HG03175 (cell line): Measurements from ENCODE around the gene OR2M5.

Experiments used
- ATAC-seq: cut with Tn5 transposase; IDR thresholded peaks from one replicate; pipeline ENCODE4 v1.9.1; 2021; ENCODE audit warnings: mild to moderate bottlenecking, moderate library complexity; ENCODE audit not compliant: unreplicated experiment

The OR2M5 gene, protein sequence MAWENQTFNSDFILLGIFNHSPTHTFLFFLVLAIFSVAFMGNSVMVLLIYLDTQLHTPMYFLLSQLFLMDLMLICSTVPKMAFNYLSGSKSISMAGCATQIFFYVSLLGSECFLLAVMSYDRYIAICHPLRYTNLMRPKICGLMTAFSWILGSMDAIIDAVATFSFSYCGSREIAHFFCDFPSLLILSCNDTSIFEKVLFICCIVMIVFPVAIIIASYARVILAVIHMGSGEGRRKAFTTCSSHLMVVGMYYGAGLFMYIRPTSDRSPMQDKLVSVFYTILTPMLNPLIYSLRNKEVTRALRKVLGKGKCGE

DNA sequence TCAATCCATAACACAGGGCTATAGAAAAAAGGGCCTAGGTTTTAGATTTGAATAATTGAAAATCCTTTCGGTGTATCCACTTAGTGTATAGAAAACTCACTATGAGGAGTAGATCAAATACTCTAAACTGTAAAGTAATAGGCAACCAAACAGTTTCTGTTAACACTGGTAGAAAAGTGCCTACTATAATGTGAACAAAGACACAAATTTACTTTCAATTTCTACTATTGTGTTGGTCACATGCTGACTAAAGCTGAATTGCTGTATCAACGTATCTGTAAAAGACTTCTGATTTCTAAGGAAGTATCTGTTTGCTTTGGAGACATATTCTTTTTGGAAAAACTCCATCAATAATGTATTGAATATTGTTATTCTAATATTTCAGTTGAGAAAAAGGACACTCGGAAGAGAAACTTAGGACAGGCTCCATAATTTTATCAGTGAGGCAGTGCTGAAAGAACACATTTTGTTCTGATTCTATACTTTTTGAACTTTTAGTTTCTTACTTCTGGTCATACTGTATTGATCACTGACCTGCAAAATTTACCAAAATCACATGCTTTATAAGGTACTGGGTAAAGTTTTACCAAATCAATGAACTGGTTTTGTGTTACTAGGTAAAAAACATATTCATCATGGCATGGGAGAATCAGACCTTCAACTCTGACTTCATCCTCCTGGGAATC is at the start of gene OR2M5:
Gene OR2M5 (plus strand): TSS at position 636 of the 686 bp plus-strand sequence. CDS start 0 bp downstream, at position 636.
- ATAC-seq = no peak

DNA sequence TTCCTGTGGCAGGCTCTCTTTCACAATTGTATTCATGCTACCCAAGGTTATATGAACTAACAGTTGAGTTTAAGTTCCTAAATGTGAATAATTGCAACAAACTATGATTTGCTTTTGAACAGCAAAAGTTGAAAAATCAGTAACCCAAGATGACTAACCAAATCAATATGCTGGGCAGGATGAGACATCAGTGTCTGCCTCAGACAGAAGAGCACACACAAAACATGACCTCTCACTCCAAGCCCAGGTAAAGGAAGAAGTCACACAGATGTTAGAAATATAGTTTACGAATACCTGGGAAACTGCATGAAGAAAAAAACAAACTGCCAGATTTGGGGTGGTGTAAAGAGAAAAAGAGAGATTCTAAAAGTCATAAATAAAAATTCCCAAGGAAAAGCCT is 46.4 kb upstream of the OR2M5 start:
- no peak for ATAC-seq

DNA sequence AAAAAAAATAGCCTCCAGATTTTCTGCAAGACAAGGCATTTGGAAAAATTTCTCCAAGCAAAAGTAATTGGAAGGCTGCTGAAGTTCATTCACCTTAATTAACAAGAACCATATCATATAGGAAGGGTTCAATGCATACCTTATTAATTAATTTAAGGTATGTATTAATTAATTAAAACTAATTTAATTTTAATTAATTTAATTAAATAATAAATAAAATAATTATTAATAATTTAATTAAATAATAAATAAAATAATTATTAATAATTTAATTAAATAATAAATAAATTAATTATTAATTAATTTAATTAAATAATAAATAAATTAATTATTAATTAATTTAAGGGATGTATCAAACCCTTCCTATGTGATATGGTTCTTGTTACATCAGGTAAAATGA is 42.1 kb upstream of the OR2M5 start:
- ATAC-seq = no peak

DNA sequence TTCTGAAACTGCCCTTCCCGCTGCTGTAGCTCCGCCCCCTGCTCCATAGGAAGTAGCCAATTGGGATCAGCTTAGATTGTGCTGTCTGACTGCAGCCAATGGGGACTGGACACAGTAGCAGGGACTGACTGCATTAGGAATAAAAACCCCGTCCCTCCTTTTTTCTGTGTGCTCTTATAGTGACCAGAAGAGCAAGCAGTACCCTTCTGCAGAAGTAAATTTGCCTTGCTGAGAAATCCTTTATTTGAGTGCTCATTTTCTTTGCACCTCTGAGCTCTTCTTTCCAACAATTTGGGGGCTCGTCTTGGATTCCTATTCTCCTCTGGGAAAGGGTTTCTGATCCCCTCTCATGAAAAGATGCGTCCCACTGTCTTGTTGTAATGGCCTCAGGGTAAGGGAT is 33.8 kb upstream of the OR2M5 start:
- ATAC-seq = no peak

DNA sequence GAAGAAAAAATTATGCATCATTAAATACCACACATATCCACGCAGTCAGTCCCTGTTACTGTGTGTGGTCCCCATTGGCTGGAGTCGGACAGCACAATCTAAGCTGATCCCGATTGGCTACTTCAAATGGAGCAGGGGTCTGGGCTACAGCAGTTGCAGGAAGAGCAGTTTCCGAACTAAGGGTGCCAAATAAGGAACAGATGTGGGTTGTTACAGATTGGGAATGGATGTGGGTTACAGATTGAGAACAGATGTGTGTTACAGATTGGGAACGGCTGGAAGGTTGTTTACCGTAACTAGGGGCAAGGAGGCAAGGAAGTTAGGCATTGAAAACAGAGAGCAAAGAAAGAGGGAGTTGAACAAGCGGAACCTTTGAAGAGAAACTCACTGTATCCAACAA is 30.1 kb upstream of the OR2M5 start:
- ATAC-seq = no peak

DNA sequence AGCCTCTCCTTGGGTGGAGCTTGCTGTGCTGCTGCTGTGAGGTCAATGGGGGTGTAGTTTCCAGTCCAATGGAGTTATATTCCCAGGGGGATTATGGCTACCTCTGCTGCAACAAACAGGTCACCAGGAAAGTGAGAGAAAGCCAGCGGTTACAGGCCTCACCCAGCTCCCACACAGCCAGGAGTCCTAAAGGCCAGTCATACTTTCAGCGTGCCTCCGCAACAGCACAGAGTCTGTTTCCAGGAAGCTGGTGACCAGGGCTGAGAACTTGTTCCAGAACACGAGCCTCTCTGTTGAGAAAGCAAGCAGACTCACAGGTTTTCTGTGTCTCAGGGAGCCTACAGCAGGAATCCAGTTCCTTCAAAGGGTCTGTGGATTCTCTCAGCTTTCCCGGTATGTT is 17.3 kb upstream of the OR2M5 start:
- ATAC-seq = no peak

DNA sequence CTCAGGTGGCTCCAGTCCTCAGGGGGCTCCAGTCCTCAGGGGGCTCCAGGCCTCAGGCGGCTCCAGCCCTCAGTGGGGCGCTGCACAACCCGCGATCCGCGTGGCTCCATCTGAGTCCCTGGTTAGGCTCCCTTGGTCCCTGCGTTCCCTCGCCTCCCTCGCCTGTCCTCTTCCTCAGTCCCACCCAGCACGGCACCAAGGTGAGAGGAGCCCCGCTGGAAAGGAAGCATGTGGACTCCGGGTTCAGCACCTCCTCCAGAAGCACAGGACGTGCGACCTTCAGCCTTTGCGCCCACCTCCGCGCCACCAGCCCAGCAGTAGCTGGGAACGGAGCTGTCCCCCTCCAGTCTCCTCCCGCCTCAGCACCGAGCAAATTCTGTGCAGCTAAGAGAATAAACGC is 8.1 kb upstream of the OR2M5 start:
- no peak for ATAC-seq

DNA sequence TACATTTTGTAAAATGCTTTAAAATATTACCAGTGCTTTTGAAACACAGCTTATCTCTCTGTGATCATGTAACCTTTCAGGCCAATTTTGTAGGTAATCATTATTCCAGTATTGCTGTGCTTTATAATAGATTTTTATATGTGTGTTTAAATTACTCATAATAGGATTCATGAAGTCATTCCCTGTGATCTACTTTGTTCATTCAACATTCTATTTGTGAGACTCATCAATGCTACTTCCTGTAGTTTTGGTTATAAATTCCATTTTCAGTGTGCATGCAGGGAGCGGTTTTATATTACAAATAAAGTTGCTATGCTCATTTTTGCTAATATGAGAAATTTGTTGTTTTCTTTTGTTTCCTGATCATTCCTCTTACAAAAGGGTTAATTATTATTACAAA is 4.1 kb upstream of the OR2M5 start:
- ATAC-seq = no peak

DNA sequence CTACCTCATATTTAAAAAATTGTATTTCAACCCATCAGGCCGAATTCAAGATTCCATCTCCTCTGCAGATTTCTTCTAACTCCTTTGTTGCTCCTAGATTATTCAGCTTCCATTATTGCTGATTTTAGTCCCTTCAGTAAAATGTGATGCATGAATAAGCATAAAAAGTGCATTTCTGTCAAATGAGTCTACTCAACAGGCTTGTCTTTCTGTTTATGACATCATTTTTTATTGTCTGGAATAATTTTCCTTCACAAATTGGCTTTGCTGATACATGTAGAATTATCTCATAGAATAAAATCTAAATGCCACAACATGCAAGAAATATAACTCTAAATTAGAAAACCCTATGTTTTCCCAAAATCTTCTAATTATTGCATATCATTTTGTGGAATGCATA is 1.6 kb upstream of the OR2M5 start:
- ATAC-seq = no peak

DNA sequence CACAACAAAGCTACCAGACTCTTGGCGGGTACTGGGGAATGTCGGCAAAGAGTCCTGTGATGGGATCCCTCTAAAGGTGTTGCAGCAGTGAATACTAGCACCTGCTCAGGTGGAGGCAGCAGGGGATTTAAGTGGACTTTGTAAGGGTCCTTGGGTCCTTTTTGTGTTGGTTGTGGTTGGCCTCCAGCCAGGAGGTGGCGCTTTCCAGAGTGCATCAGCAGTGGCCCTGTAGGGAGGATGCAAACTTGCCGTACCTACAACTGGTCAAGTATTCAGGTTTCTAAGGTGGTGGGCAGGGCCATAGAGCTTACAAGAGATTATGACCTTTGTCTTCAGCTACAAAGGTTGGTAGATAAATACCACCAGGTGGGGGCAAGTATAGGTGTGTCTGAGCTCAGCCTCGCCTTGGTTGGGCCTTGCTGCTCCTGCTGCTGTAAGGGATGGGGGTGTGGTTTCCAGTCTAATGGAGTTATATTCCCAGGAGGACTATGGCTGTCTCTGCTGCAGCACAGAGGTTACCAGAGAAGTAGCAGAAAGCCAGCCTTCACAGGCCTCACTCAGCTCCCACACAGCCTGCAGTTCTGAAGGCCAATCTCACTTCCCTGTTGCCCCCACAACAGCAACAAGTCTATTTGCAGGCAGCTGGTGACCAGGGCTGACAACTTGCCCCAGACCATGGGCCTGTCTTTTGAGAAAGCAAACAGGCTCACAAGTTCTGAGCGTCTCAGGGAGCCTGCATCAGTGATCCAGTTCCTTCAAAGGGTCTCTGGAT is 7.3 kb downstream of the OR2M5 start:
- ATAC-seq = no peak

DNA sequence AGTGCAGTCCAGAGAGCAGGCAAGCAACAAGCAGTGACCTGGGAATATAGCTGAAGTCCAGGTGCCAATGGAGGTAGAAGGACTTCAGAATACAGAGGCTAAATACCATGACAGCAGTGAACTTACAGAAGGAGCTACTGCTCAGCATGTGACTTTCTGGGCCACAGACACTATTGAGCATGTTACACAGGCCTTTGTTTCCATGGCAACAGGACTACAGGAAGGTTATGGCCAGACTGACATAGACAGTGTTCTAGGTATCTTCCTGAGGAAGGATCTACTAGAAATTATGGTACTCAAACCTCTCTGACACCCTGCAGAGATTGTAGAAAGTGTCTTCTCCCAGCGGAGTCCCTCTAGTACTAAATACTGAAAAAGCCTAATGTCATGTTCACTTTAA is 11.0 kb downstream of the OR2M5 start:
- no peak for ATAC-seq

DNA sequence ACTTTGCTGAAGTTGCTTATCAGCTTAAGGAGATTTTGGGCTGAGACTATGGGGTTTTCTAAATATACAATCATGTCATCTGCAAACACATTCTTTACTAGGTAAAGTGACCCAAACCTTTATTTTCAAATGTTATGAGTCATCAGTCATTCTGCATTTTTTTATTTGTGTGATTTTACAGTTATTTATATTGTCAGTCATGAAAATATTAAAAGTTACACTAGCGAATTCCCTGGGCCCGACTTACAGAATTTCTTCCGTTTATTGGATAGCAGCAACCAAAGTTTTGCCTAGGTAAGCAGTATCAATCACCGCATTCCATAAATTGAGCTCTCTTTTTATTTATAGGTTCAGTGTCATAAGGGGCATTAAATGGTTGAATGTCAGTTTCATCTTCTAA is 13.8 kb downstream of the OR2M5 start:
- ATAC-seq = no peak

DNA sequence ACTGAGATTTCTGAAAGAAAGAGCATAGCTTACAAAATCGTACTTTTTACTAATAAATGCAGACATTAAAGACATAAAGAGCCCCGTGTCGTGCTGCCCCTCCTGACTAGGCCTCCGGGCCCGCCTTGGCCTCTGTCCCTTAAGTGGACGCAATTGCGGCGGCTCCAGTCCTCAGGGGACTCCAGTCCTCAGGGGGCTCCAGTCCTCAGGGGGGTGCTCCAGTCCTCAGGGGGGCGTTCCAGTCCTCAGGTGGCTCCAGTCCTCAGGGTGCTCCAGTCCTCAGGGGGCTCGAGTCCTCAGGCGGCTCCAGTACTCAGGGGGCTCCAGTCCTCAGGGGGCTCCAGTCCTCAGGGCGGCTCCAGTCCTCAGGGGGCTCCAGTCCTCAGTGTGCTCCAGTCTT is 19.1 kb downstream of the OR2M5 start:
- ATAC-seq = no peak

DNA sequence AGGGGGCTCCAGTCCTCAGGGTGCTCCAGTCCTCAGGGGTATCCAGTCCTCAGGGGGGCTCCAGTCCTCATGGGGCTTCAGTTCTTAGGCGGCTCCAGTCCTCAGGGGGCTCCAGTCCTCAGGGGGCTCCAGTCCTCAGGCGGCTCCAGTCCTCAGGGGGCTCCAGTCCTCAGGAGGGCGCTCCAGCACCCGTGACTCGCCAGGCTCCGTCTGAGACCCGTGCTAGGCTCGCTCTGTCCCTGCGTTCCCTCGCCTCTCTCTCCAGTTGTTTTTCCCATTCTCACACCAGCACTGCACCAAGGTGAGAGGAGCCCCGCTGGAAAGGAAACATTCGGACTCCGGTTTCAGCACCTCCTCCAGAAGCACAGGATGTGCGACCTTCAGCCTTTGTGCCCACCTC is 20.2 kb downstream of the OR2M5 start:
- ATAC-seq = no peak

DNA sequence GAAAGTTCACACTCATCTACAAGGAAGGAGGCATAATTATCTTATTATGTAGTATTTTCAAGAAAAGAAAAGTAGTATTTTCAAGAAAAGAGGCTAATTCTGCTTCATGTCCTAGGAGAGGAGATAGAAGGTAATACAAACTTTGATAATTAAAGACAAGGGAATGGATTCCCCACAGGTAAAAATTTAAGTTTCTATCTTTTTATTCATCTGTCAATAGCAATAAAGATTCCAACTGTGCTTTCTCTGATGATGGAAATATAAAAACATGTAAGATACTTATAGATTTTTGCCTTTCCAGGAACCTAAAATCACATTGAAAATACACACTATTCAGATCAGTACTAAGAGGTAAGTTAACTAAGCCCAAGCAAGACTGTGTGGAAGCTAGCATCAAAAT is 29.6 kb downstream of the OR2M5 start, which contains the start of gene OR2M2:
Gene OR2M2 (plus strand): TSS at position 301 of the 400 bp plus-strand sequence. CDS start 5,165 bp downstream, outside the sequence.
- ATAC-seq = no peak

DNA sequence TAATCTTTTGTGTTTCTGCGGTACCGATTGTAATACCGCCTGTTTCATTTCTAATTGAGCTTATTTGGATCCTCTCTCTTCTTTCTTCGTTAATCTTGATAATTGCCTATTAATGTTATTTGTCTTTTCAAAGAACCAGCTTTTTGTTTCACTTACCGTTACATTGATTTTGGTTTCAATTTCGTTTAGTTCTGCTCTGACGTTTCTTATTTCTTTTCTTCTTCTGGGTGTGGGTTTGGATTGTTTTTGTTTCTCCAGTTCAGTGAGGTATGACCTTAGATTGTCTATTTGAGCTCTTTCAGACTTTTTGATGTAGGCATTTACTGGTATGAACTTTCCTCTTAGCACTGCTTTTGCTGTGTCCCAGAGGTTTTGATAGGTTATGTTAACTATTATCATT is 39.0 kb downstream of the OR2M5 start:
- peak; percentile 61 for ATAC-seq

DNA sequence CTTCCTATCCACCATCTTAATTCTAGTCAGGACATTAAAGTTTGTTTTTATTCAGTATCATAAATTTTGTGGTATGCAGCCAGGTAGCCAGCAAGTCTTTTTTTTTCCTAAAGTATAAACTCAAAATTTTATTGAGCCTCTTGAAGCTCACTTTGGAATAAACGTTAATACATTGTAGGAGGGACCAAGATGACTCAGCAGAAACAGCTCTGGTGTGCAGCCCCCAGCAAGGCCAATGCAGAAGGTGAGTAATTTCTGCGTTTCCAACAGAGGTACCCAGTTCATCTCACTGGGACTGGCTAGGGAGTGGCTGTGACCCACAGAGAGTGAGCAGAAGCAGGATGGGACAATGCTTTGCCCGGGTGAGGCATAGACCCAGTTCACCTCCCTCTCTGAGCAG is 42.4 kb downstream of the OR2M5 start:
- ATAC-seq = no peak

DNA sequence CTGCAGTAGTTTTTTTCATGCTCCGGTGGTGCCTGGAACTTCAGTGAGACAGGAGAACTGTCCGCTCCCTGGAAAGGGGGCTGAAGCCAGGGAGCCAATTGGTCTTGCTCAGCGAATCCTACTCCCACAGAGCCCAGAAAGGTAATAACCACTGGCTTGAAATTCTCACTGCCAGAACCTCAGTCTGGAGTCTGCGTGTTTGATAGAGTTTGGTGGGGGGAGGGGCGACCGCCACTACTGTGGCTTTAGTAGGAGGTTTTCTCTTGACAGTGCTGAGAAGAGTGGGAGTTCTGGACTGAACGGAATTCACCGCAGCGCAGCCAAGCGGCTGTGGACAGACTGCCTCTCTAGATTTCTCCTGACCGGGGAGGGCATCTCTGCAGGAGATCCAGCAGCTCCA is 44.1 kb downstream of the OR2M5 start:
- ATAC-seq = no peak

DNA sequence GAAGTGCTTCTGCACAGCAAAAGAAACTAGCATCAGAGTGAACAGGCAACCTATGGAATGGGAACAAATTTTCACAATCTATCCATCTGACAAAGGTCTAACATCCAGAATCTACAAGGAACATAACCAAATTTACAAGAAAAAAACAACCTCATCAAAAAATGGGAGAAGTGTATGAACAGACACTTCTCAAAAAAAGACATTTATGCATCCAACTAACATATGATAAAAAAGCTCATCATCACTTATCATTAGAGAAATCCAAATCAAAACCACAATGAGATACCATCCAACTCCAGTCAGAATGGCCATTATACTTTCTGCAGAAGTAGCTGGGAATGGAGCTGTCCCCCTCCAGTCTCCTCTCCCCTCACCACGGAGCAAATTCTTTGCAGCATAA is 49.2 kb downstream of the OR2M5 start:
- no peak for ATAC-seq
